ENCODE results near the gene PIGS.

DNA sequence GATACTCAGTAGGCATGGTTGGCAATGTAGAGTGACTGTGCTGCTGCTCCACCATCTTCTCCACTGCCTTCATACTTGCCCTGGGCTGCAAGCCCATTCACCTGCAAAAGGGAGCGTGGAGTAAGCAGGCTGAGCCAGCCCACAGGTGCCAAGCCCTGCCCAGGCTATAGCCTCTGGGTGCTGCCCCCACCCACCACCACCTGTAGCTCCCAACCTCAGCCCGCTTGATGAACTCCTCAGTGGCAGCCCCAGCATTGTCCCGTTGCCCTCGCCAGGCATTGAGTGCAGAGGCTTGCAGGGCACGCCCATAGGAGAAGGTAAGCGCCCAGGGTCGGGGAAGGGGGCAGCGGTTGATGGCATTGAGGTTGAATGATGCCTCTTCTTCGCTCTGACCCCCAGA, 2.2 kb upstream of the PIGS start:
- TF ChIP-seq GABPA (IDR thresholded peaks at IDR 0.05 in 1 of 2, conservative IDR thresholded peaks at IDR 0.05 in 1 of 2): no peak
- no peak for TF ChIP-seq RXRA (IDR thresholded peaks at IDR 0.05)
- TF ChIP-seq EGR1 (IDR thresholded peaks at IDR 0.05; ENCODE audit: low read depth in 2 of 2): no peak
- TF ChIP-seq, protein P1, sequence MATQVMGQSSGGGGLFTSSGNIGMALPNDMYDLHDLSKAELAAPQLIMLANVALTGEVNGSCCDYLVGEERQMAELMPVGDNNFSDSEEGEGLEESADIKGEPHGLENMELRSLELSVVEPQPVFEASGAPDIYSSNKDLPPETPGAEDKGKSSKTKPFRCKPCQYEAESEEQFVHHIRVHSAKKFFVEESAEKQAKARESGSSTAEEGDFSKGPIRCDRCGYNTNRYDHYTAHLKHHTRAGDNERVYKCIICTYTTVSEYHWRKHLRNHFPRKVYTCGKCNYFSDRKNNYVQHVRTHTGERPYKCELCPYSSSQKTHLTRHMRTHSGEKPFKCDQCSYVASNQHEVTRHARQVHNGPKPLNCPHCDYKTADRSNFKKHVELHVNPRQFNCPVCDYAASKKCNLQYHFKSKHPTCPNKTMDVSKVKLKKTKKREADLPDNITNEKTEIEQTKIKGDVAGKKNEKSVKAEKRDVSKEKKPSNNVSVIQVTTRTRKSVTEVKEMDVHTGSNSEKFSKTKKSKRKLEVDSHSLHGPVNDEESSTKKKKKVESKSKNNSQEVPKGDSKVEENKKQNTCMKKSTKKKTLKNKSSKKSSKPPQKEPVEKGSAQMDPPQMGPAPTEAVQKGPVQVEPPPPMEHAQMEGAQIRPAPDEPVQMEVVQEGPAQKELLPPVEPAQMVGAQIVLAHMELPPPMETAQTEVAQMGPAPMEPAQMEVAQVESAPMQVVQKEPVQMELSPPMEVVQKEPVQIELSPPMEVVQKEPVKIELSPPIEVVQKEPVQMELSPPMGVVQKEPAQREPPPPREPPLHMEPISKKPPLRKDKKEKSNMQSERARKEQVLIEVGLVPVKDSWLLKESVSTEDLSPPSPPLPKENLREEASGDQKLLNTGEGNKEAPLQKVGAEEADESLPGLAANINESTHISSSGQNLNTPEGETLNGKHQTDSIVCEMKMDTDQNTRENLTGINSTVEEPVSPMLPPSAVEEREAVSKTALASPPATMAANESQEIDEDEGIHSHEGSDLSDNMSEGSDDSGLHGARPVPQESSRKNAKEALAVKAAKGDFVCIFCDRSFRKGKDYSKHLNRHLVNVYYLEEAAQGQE (IDR thresholded peaks at IDR 0.05): no peak
- TF ChIP-seq, protein P2, sequence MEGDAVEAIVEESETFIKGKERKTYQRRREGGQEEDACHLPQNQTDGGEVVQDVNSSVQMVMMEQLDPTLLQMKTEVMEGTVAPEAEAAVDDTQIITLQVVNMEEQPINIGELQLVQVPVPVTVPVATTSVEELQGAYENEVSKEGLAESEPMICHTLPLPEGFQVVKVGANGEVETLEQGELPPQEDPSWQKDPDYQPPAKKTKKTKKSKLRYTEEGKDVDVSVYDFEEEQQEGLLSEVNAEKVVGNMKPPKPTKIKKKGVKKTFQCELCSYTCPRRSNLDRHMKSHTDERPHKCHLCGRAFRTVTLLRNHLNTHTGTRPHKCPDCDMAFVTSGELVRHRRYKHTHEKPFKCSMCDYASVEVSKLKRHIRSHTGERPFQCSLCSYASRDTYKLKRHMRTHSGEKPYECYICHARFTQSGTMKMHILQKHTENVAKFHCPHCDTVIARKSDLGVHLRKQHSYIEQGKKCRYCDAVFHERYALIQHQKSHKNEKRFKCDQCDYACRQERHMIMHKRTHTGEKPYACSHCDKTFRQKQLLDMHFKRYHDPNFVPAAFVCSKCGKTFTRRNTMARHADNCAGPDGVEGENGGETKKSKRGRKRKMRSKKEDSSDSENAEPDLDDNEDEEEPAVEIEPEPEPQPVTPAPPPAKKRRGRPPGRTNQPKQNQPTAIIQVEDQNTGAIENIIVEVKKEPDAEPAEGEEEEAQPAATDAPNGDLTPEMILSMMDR (IDR thresholded peaks at IDR 0.05; ENCODE audit: low read depth, low read length, missing input control): no peak
- TF ChIP-seq TAF1 (conservative IDR thresholded peaks at IDR 0.05): no peak
- TF ChIP-seq, protein P3, sequence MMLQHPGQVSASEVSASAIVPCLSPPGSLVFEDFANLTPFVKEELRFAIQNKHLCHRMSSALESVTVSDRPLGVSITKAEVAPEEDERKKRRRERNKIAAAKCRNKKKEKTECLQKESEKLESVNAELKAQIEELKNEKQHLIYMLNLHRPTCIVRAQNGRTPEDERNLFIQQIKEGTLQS (IDR thresholded peaks at IDR 0.05): no peak
- TF ChIP-seq FOXA2 (IDR thresholded peaks at IDR 0.05): no peak
- TF ChIP-seq RAD21 (IDR thresholded peaks at IDR 0.05): no peak
- TF ChIP-seq JUND (IDR thresholded peaks at IDR 0.05): no peak
- TF ChIP-seq HNF4A (conservative IDR thresholded peaks at IDR 0.05): no peak
